Measurements from ENCODE around the gene EFHD2.
A peak's percentile ranks its signal among the peaks of the same experiment; 100 is the strongest.
"Not testable (repeated sequence)": the region's sequence is repeated elsewhere in the genome, so short reads cannot be mapped to it uniquely, and the experiment has no call there.

EFHD2 gene, protein sequence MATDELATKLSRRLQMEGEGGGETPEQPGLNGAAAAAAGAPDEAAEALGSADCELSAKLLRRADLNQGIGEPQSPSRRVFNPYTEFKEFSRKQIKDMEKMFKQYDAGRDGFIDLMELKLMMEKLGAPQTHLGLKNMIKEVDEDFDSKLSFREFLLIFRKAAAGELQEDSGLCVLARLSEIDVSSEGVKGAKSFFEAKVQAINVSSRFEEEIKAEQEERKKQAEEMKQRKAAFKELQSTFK

DNA sequence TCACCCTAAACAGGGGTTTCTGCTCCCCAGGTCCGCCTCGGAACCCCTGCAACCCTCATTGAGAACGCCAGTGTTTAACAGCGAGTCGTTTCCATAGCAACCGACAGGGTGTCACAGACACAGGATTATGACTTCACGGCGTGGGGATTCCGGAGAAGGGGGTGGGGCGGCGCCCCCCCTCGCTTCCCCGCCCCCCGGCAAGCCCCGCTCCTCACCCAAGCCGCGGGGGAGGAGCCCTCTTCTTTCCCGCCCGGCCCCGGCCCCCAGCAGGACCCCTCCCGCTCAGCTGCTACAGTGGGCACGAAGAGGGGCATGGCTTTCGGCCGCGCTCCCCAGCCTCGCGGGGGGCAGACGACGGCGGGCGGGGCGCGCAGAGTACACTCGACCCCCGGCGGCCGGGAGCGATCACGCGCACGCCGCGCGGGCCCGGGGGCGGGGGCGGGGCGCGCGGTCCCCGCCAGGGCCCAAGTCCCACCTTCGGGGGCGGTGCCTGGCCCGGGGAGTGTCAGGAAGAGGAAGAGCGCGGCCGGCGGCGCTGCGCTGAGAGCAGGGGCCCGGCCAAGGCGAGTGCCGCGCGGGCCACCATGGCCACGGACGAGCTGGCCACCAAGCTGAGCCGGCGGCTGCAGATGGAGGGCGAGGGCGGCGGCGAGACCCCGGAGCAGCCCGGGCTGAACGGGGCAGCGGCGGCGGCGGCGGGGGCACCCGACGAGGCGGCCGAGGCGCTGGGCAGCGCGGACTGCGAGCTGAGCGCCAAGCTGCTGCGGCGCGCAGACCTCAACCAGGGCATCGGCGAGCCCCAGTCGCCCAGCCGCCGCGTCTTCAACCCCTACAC lies at the start of gene EFHD2:
Gene EFHD2, plus strand, starts transcription at position 501 of the 835 bp plus-strand sequence. Its CDS starts 84 bp downstream, at position 585.
- peak; percentile 77 to 92 (median 86) for DNase-seq

DNA sequence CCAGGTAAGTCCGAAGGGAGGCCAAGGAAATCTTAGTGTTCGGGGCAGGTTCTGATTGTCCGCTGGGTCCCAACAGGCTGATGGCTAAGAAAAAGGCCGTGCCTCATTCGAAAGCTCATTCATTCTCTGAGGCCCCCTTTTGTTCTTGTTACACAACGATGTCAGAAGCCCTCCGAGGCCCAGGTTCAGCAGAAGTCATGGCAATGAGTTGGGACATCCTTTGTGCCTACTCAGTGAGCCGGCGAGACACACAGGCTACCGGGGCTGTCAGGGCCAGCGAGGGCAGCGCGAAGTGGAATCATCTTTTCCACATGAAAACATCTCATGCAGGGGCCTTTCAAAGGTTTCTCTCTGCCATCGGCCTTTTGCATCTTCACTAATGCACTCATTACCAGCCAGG lies 49.0 kb upstream of the EFHD2 start:
- no peak for DNase-seq

DNA sequence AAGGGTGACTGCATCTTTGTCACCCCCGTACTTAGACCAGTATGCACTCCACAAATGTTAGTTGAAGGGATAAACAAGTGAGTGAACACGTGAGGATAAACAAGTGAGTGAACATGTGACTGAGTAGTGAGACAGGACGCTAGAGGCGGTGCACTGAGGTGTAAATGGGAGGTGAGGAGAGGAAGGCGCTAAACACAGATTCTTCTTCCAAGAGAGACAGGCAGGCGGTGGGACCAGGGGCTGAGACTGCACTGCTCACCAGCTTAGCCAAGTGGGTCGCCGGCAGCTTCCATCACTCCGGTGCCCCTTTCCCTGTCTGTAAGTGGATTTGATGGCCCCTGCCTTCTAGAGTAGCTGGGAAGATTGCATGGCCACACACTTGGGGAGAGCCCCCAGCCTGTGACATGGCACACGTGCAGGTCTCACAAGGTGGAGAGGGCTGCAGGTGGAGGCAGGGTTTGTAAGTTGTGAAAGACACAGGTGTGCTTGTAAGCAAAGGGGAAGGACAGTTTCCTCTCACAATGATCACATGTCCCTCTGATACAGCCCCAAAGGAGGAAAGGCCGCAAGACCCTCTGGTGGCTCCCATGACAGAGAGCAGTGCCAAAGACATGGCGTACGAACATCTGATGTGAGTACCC lies 47.5 kb upstream of the EFHD2 start:
- no peak for DNase-seq

DNA sequence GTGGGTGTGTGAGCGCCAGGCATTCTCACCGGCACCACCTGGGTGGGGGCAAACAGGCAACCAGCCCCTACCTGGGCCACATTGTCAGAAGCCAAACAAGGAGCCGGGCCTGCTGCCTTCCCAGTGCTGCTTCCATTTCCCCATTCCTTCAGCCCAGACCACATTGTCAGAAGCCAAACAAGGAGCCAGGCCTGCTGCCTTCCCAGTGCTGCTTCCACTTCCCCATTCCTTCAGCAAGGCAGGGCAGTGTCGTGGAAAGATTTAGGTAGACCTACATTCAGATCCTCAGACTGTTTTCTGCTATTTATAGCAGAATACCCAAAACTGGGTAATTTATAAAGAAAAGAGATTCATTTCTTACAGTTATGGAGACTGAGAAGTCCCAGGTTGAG lies 47.0 kb upstream of the EFHD2 start:
- DNase-seq: no peak

DNA sequence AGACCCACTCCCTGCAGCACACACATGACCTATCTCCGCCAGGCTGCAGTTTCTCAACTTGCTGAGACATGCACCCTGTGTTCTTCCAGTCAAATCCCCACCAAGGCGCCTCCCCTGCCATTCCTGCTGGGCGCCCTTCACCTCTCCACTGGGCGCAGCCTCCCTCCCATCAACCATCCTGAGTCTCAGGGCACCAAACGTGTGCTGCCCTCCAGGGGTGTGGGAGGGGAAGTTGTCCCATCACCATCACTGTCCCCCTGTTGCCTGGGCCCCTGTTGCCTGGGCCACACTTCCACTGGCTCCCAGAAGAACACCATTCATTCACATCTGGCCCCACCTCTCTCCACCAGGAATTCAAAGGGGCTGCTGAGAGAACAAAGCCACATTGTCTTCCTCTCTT lies 44.9 kb upstream of the EFHD2 start:
- no peak for DNase-seq

DNA sequence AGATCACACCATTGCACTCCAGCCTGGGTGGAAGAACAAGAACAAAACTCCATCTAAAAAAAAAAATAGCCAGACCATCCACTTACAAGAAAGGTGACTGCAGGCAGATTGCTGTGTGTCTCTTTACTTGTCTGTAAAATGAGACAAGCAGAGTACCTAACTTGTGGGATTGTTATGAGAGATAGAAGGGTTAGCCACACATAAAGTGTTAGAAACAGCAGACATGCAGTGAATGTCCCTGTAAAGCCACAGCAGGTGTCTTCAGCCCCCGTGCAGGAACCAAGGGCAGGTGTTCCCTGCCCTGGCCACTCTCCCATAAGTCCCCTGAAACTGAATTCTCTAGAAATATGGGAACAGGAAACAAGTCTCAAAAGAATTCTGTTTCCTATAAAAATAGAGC lies 40.8 kb upstream of the EFHD2 start:
- no peak for DNase-seq

DNA sequence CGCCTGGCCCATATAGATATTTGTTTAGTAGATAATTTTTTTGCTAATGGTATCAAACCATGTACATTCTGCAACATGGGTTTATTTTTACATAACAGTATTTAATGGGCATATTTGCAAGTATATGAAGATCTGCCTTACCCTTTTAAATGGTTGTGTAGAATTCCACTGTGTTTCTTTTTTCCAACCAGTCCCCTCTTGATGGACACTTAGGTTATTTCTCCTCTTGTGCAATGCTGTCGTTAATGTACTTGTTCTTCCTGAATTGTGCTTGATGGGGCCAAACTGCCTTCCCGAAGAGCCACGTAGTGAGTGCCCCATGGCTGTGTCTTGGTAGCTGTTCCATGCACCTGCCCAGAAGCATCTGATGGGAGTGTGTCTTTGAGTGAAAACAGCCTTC lies 39.4 kb upstream of the EFHD2 start:
- DNase-seq: no peak

DNA sequence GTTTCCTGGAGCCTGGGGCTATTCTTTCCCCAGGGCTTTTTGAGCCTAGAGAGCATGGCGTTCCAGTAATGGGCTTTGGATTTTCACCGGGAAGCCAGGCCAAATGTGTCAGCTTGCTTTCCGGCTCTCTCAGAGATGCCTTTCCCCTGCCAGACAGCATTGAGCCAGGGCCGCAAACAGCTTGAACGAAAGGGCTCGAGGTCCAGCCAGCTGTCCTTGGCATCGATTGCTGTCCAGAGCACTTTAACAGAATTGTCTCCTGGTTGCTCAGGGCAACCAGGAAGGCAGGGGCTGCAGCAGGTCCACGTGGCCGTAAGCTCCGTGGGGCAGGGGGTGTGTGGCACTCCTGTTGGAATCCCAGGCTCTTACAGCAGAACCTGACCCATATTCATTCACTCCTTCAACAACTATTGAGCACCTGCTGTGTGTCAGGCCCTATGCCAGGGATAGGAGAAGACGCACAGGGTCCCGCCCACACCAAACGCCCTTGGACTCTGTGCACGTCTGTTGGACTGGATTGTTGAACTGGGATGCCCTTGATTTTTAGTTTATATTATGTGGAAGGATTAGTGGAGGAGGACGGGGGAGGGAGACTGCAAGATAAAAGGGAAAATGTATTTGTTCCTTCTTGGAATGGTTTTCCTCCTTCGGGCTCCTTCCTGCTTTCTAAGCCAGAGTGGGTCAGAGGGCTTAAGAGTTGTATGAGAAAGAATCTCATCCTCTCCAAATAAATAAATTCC lies 38.7 kb upstream of the EFHD2 start:
- DNase-seq: no peak

DNA sequence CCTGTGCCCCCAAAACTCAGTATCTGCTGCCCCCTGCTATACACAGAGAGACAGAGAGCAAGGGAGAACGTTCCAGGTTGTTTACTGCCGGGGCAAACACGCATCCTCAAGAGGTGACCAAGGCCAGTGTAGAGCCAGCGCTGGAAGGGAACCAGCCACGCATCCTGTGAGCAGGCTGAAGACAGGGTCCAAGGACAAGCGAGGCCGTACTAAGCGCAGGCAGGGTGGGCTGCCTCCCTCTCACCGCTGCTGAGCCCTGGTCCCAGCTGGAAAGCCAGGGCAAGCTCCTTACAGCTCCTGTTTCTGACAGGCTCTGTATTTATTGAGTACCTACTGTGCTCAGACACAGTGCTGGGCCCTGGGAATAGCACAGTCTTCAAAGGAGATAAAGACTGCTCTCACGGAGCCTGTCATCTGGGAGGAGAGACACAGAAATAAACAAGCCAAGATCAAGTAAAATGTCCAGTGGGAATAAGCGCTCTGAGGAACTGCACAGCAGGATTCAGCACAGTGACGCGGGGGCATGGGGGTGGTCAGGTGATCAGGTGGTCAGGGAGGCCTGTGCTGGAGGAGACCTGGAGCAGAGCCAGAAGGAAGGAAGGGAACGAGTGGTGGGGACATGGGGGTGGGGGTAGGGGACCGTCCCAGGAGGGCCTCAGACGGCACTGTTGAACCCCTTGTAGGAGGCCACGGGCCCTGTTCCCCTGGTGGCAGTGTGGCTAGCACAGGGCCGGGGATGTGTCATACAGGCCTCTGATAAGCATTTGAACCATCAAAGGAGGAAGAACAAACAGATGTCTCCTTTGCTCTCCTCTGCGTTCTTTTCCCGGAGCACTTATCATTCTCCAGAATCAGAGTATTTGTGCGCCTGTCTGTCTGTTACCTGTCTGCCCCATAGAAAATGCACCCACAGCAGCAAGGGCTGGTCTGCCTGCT lies 37.8 kb upstream of the EFHD2 start:
- no peak for DNase-seq

DNA sequence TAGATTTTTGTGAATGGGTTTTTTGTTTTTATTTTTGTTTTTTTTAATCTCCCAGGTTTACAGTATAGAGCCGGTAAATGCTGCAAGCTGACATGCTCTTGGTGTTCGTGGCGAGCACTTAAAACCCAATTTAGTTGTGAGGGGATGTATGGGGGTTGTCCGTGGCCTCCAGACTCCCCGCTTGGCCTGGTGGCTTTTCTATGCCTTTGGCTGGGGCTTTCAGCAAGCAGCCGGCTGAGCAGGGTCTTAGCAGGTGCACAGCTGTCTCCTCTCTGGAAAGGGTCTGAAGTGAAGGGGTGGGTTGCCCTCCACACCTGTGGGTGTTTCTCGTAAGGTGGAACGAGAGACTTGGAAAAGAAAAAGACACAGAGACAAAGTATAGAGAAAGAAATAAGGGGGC lies 31.0 kb upstream of the EFHD2 start:
- no peak for DNase-seq

DNA sequence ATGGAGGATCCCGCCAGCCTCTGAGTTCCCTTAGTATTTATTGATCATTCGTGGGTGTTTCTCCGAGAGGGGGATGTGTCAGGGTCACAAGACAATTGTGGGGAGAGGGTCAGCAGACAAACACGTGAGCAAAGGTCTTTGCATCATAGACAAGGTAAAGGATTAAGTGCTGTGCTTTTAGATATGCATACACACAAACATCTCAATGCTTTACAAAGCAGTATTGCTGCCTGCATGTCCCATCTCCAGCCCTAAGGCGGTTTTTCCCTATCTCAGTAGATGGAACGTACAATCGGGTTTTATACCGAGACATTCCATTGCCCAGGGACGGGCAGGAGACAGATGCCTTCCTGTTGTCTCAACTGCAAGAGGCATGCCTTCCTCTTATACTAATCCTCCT lies 30.5 kb upstream of the EFHD2 start:
- not testable (repeated sequence) for DNase-seq

DNA sequence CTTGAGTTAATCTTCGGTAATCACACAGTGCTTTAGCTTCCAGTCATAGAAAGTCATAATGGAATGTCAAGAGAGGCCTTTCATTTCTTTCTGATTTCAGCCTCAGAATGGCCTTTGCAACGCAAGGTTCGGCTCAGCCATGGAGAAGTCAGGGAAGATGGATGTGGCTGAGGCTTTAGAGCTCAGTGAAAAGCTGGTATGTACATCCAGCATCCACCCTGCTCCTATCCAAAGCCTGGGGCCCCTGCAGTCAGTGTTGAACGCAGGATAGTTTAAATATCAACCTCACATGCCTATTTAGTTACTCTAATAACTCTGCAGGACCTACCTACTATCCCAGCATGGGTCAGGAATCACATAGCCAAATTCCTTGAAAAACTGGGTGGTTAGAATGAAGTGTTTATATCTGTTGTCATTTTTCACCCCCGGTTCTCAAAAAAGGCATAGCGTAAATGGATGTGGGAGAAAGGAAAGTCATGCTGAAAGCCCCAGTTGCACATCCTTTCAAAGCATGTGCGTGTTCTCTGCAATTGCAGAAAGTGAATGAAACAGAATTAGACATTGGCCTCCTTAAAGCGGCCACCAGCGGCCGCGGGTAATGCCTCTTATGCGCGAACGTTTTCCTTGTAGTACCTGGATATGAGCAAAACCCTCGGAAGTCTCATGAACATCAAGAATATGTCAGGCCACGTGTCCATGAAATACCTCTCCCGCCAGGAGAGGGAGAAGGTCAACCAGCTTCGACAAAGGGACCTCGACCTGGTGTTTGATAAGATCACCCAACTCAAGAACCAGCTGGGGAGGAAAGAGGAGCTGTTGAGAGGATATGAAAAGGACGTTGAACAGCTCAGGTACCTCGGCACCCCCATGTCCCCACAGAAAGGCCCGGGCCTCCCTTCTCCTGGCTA lies 28.8 kb upstream of the EFHD2 start:
- DNase-seq: no peak

DNA sequence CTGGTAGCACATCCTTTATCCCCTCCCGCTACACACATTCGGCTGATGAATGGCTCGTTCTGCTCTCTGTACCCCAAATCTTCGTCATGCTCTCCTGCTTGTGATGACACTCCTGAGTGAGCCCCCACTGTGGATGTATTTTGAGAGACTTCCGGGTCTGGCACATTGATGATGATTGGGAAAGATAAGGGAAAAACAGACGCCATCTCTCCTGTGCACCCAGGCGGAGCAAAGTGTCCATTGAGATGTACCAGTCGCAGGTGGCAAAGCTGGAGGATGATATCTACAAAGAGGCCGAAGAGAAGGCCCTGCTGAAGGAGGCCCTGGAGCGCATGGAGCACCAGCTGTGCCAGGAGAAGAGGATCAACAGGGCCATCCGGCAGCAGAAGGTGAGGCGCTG lies 27.9 kb upstream of the EFHD2 start:
- no peak for DNase-seq

DNA sequence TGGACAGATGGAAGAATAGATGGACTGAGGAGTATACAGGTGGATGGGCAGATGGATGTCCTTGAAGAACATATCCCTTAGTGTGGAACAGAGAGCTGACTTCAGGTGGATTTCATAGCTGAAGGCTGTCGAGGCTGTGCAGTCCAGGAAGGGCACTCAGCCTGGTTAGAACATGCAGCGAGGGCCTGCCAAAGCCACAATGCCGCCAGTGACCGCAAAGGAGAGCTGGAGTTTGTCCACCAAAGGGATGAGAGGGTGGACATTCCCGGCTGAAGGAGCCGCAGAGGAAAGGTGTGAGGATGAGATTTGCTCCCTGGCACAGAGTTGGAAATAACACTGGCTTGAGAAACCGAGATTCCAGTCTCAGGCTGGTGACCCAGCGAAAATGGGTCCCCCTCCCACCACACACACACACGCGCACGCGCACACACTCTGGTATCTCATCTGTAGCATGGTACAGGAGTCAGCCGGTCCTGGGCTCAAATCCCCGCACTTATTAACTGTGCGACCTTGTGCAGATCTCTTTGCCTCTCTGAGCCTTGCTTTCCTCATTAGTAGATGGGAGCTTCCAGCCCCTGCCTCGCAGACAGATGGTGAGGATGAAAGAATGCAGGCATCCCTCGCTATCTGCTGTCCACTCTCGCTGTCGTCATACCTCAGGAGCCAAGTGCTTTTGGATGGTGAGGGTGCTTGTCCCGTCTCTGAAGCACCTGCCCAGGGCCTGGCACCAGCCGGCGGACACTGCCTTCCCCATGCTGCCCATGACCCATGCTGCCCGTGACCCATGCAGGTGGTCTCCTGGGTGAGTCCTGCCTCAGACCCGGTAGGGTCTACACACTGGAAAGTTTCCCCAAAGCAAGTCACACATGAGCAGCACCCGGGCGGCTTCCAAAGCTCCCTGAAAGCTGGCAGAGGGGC lies 26.8 kb upstream of the EFHD2 start:
- no peak for DNase-seq

DNA sequence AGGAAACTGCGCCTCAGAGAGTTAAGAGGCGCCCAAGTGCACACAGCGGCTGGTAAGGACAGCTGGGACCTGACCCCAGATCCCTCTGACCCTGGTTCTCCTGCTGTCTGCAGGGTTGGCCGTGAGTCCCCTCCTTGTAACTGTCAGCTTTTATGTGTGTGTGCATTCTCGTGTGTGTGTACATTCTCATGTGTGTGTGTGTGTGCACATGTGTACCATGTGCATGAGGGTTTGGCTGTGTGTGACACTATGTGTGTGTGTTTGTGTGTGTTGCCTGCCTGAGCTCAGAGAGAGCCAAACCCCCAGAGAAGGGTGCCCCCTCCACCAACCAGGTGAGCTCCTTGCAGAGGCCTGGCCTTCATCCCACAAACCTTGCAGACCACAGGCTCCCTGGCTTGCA lies 25.9 kb upstream of the EFHD2 start:
- DNase-seq: no peak

DNA sequence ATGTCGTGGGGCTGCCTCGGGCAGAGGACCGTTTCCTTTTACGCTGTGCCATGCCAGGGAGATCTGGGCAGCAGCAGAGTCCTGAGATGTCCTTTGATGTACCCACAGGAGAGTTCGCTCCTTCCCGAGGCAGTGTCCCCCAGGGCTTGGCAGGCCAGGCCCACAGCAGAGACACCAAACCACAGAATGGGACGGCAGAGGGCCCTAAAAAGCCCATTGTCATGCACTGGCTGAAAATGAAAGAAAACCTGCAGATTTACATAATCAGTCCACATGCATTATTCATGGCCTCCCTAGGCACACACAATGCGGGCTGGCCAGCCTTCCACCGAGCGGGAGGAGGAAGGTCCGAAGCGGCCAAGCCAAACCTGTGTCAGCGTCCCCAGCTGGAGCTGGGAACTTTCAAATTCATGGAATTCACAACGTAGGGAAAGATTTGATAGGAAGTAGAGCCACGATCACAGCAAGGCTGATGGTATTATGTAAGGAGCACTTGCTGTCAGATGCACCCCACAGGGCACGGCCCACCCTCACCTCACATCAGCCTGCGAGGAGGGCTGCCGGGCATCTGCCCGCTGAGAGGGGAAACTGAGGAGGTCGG lies 25.3 kb upstream of the EFHD2 start:
- no peak for DNase-seq

DNA sequence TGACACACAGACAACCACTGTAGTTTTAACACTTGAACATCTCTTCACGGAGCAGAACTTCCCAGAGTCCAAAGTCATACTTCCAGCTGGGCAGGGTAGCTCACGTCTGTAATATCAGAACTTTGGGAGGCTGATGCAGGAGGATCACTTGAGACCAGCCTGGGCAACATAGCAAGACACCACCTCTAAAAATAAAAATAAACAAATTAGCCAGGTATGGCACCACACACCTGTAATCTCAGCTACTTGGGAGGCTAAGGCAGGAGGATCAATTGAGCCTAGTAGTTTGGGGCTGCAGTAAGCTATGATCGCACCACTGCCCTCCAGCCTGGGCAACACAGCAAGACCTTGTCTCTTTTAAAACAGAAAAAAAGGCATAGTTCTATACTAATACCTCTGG lies 24.3 kb upstream of the EFHD2 start:
- no peak for DNase-seq

DNA sequence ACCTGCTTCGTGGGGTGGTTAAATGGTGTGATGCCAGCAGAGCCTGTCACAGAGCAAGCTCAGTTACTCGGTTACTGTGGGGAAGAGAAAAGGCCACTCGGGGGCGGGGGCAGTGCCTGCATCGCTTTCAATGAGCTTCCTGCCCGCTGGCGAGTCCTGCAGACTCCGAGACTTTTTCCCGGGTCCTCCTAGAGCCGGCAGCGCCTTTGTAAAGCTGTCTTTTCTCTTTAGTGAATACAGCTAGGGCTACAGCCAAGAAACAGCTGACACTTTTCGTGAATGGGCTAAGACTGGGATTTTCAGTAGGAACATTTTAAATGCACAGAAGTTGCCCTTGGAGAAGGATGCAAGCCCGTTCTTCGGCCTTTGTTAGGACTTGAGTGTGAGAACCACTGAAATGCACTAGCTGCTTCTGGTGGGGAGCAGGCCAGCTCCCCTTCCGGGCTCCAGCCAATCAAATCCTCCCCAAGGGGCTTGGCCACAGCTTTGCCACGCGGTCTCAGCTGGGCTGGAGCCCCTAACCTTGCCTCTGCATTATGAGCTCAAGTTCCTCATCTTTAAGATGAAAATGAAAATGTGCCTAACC lies 23.4 kb upstream of the EFHD2 start:
- DNase-seq: peak in 1 of 6 experiments; percentile 3
